ENCODE results near the gene C10orf90. TPM values are rescaled to one million over a fixed set of nuclear protein-coding genes. Genes with fewer than 3 reads are reported as not detected.
A peak's percentile ranks its signal among the peaks of the same experiment; 100 is the strongest.

C10orf90 gene
- total RNA-seq, 2 experiments from 2014 or later: not detected

DNA sequence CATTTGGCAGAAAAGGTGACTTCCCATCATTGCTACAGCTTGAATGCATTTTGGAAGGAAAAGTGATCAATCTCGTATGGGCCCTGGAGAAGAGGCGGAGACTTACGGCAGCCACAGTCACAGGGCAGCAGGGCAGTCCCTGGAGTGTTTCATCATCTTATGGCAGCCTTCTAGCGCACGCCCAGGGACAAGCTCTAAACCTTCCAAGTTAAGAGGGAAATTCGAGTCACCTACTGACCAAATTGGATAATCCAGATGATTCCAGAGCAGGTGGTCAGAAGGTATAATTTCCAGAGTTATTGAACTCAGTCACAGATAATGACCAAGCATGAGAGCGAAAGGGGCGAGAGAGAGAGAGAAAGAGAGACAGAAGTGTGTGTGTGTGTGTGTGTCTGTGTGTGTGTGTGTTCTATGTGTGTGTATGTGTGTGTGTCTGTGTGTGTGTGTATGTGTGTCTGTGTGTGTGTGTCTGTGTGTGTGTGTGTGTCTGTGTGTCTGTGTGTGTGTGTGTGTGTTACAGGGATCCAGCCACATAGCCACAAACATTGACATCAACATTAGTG is 158.5 kb downstream of the C10orf90 start:
- Mint-ChIP-seq H3K4me1 (ENCODE audit: low read depth) (no peaks in the 10 kb centered on the region), H3K9me3 (no peaks in the 10 kb centered on the region), H3K27ac (no peak overlapping the region), H3K36me3 (no peaks in the 10 kb centered on the region), H3K4me3 (no peak overlapping the region), H3K27me3 (no peaks in the 10 kb centered on the region)
- intact Hi-C loops (cut with micrococcal nuclease): no loop called here
- ChIA-PET POLR2A (no interaction called here), CTCF (no interaction called here)
- DNase-seq: no peak

DNA sequence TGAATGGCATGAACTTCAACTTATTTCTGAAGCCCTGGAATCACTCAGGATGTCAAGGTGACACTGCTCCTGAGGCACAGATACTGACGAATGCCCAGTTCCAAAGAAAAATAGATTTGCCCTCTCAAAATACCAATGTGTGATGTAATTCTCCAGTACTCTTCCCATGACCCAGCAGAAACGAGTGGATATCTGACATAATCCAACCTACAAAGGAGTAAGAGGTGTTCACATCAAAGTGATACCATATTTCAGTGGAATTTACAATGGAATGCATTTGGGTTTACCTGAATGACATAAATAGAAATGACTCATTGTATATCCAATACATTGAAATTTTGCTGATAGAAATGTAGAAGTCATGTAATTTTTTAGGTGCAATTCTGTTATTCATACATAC is 161.3 kb downstream of the C10orf90 start:
- Mint-ChIP-seq H3K9me3 (no peaks in the 10 kb centered on the region), H3K4me3 (no peak overlapping the region), H3K27me3 (peaks cover 2% of the 10 kb centered on the region), H3K36me3 (no peaks in the 10 kb centered on the region), H3K27ac (no peak overlapping the region), H3K4me1 (ENCODE audit: low read depth) (no peaks in the 10 kb centered on the region)
- CTCF ChIA-PET: no interaction called here
- no peak for DNase-seq
- POLR2A ChIA-PET: no interaction called here
- intact Hi-C loops (cut with micrococcal nuclease): no loop called here

DNA sequence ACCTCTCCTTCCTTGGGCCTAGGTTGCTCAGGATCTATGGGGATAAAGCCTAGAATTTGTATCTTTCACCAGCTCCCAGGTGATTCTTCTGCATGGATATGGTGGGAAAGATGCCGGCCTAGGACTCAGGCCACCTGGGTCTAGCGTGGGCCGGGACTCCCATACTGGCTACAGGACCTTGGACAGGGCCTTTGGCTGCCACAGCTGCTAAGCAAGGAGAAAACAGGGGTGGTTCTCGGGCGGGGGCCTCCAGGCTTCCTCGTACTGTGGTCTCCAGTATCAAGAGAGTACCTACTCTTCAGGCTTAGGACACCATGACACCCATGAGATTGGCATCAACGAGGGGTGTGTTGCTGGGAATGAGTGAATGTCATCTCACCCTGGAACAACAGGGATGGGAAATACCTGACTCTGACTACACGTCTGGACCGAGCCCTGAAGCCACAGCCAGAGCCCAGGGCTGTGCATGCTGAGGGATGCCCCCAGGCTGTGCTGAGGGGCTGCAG is 161.9 kb downstream of the C10orf90 start:
- Mint-ChIP-seq H3K27ac (no peak overlapping the region), H3K36me3 (no peaks in the 10 kb centered on the region), H3K4me1 (ENCODE audit: low read depth) (no peaks in the 10 kb centered on the region), H3K27me3 (peaks cover 2% of the 10 kb centered on the region), H3K9me3 (no peaks in the 10 kb centered on the region), H3K4me3 (no peak overlapping the region)
- ChIA-PET CTCF (no interaction called here), POLR2A (interaction anchor here (0.6 kb wide), 1 partner anchor 11 kb away, joined by 3 read pairs; no protein-coding TSS in a partner anchor)
- intact Hi-C loops (cut with micrococcal nuclease): no loop called here
- DNase-seq: no peak

DNA sequence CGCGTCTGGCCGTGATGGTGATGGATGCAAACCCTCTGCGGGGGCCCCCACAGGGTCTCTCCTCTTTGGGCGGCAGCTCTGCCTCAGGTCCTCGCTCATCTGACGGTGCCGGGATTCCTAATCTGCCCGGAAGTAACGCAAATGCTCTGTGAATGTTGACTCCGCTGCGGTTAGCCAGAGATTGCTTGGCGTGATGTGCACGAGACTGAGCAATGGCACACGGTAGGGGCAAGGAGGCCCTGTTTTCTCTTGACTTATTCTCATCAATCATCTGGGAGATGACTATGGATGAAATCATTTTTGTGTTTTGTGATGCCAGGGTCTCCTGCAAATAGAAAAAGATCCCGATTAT is 165.8 kb downstream of the C10orf90 start:
- peaks cover 2% of the 10 kb centered on the region for H3K27me3 Mint-ChIP-seq
- no peaks in the 10 kb centered on the region for H3K36me3 Mint-ChIP-seq
- intact Hi-C loops (cut with micrococcal nuclease): no loop called here
- ChIA-PET POLR2A (no interaction called here), CTCF (no interaction called here)
- H3K9me3 Mint-ChIP-seq: no peaks in the 10 kb centered on the region
- H3K4me1 Mint-ChIP-seq (ENCODE audit: low read depth): no peaks in the 10 kb centered on the region
- no peak for DNase-seq
- no peak overlapping the region for H3K4me3 Mint-ChIP-seq
- no peak overlapping the region for H3K27ac Mint-ChIP-seq

DNA sequence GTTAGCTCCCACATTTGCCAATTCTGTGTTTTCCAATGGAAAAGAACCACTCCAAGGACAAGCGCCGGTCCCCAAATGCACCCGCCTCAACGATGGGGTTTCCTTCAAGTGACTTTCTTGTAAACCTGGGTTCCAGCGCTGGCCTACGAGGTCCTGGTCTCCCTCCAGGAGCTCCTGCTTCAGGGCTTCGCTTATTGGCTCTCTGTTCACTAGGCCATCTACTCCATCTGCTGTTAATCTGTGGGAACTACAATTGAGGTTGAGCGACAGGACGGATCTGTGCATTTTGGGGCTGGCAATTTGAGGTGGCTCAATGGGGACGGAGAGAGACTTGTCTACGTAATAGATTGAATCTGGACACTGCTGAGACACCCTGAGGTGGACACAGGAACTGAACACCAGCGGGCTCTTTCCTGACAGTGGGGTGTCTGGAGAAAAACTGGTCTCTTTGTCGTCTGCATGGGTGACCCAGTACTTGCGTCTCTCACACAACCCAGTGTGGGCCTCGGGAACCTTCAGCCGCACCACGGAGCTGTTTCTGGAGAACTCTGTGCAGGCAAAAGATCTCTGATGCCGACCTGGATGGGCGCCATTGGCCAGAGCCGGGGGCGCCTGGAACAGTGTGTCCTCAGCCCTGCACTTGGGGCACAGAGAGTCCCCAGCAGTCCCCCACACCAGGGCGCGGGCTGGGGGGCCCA is 166.3 kb downstream of the C10orf90 start:
- POLR2A ChIA-PET: no interaction called here
- Mint-ChIP-seq H3K36me3 (no peaks in the 10 kb centered on the region), H3K27me3 (peaks cover 2% of the 10 kb centered on the region), H3K27ac (no peak overlapping the region), H3K9me3 (no peaks in the 10 kb centered on the region), H3K4me3 (peak overlapping the region; percentile 3), H3K4me1 (ENCODE audit: low read depth) (no peaks in the 10 kb centered on the region)
- CTCF ChIA-PET: interaction anchor here (1.0 to 1.4 kb wide), 4 partner anchors 18 to 635 kb away, joined by 3 to 10 read pairs (median 4); no protein-coding TSS in a partner anchor
- intact Hi-C loops (cut with micrococcal nuclease): no loop called here
- no peak for DNase-seq

DNA sequence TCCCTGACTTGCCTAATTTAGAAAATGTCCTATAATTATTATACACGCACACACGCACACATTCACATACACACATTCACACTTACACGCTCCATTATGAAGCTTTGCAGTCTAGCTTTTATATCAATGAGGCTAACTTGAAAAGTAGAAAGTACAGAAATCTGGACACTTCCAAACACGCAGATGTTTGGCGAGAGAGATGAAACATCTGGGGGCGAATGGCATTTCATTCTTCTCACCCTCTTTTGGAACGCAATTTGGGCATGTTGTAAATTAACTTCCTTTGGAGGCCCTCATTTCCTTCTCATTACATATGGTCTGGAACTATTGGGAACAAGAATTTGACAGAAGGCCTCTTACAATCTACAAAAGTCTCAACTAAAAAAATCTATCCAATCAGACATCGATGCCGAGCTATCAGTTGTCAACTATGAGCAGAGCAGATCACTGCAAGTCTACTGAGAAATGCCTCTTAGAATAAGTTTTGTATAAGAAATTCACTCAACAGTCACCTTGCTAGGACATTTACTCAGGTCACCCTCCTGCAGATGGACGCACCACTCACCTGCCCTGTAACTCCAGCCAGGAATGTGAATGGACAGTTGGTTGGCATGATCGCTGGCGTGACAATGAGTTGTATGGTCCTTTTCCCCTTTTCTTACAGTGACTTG is 167.0 kb downstream of the C10orf90 start:
- Mint-ChIP-seq H3K27ac (no peak overlapping the region), H3K4me3 (no peak overlapping the region), H3K36me3 (no peaks in the 10 kb centered on the region), H3K27me3 (peaks cover 2% of the 10 kb centered on the region), H3K4me1 (ENCODE audit: low read depth) (no peaks in the 10 kb centered on the region), H3K9me3 (no peaks in the 10 kb centered on the region)
- POLR2A ChIA-PET: no interaction called here
- intact Hi-C loops (cut with micrococcal nuclease): no loop called here
- DNase-seq: no peak
- CTCF ChIA-PET: interaction anchor here (1.0 to 1.4 kb wide), 4 partner anchors 17 to 635 kb away, joined by 3 to 10 read pairs (median 4); no protein-coding TSS in a partner anchor

DNA sequence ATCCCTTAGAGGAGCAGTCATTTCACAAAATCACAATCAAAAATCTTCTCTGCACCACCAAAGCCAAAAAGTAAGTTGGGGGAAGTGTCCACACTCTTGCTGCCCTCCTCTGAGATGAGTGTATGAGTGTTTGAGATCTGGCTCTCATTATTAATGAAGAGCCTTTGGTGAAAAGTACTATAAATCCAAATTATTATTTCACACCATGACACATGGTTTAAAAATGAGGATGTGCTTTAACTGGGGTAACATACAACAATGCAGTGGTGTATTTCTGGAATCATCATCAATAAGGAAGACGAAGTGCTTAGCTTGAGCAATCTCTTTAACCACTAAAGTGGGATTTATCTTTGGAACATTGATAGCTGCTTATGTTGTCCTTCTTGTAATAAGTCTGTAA is 168.1 kb downstream of the C10orf90 start:
- no peaks in the 10 kb centered on the region for H3K9me3 Mint-ChIP-seq
- no peaks in the 10 kb centered on the region for H3K36me3 Mint-ChIP-seq
- no peak overlapping the region for H3K4me3 Mint-ChIP-seq
- no peak overlapping the region for H3K27ac Mint-ChIP-seq
- POLR2A ChIA-PET: no interaction called here
- CTCF ChIA-PET: no interaction called here
- no peak for DNase-seq
- peaks cover 2% of the 10 kb centered on the region for H3K27me3 Mint-ChIP-seq
- intact Hi-C loops (cut with micrococcal nuclease): no loop called here
- no peaks in the 10 kb centered on the region for H3K4me1 Mint-ChIP-seq (ENCODE audit: low read depth)

DNA sequence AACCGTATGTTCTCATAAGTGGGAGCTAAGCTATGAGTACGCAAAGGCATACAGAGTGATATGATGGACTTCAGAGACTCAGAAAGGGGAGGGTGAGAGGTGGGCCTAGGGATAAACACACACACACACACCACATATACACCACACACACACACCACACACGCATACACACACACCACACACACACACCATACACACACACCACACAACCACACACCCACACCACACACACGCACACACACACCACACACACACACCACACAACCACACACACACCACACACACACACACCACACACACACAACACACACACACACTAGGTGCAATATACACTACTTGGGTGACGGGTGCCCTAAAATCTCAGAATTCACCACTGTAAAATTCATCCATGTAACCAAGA is 168.7 kb downstream of the C10orf90 start:
- CTCF ChIA-PET: no interaction called here
- DNase-seq: no peak
- intact Hi-C loops (cut with micrococcal nuclease): no loop called here

DNA sequence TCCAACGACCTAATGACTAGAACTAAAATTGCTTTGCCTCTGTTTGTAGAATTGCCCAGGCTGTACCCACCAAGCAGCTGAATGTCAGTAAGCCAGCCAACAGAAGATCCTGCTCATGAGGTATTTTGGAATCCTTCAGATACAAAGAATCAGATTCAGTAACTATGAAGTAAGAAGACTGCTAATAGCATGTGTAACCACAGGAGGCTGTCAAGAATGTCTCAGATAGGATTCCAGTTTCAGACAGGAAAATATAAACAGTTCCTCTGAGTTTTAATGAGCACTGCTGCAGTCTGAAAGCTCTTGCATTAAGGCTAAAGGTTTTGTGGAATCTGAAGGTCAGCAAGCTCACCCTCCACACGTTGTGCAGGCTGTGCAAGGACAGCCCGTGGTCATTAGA is 169.6 kb downstream of the C10orf90 start:
- CTCF ChIA-PET: no interaction called here
- H3K27ac Mint-ChIP-seq: no peak overlapping the region
- intact Hi-C loops (cut with micrococcal nuclease): no loop called here
- H3K4me3 Mint-ChIP-seq: no peak overlapping the region
- H3K36me3 Mint-ChIP-seq: no peaks in the 10 kb centered on the region
- POLR2A ChIA-PET: no interaction called here
- peaks cover 2% of the 10 kb centered on the region for H3K27me3 Mint-ChIP-seq
- no peak for DNase-seq
- H3K9me3 Mint-ChIP-seq: no peaks in the 10 kb centered on the region
- H3K4me1 Mint-ChIP-seq (ENCODE audit: low read depth): no peaks in the 10 kb centered on the region

More for the DNA sequence above, 168.7 kb downstream of the C10orf90 start:
- POLR2A ChIA-PET: no interaction called here
- Mint-ChIP-seq H3K4me3 (no peak overlapping the region), H3K36me3 (no peaks in the 10 kb centered on the region), H3K9me3 (no peaks in the 10 kb centered on the region), H3K4me1 (ENCODE audit: low read depth) (no peaks in the 10 kb centered on the region), H3K27ac (no peak overlapping the region), H3K27me3 (peaks cover 2% of the 10 kb centered on the region)

DNA sequence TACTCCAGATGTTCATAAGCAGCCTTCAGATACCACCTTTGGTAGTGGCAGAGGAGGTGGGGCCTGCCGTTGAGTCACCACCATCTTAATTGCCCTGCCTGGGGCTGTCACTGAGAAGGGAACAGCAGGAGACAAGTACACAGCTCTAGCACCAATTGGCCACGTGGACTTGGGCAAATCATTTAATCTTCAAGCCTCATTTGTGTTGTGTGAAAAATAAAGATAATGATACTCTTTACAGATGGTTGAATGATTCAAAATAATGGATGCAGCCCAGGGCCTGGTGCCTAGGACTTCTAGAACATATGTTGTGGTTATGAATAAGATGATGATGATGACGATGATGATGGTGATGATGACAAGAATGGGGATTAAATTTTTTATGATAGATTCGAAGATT is 170.3 kb downstream of the C10orf90 start:
- DNase-seq: no peak
- intact Hi-C loops (cut with micrococcal nuclease): no loop called here
- Mint-ChIP-seq H3K27me3 (peaks cover 2% of the 10 kb centered on the region), H3K4me3 (no peak overlapping the region), H3K4me1 (ENCODE audit: low read depth) (no peaks in the 10 kb centered on the region), H3K36me3 (no peaks in the 10 kb centered on the region), H3K9me3 (no peaks in the 10 kb centered on the region), H3K27ac (no peak overlapping the region)
- CTCF ChIA-PET: no interaction called here
- POLR2A ChIA-PET: no interaction called here

DNA sequence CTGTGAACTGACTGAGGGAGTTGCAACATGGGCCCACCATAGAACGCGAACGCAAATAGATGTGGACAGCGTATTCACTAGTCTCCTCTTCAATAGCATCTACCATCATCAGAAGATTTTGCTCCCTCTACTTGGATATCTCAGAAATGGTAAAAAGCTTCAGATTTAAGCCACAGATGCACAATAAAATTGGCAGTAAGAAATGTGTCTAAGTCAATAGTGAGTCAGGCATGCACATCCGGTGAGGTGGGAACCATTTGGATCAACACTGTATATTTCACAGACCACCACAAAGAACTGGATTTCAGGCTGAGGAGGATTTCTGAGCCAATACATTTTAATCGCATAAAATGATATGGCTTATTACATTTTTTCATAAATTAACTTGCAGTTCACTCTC is 170.7 kb downstream of the C10orf90 start:
- Mint-ChIP-seq H3K4me1 (ENCODE audit: low read depth) (no peaks in the 10 kb centered on the region), H3K27ac (no peak overlapping the region), H3K9me3 (no peaks in the 10 kb centered on the region), H3K4me3 (no peak overlapping the region), H3K36me3 (no peaks in the 10 kb centered on the region), H3K27me3 (peaks cover under 1% of the 10 kb centered on the region)
- intact Hi-C loops (cut with micrococcal nuclease): no loop called here
- POLR2A ChIA-PET: no interaction called here
- no peak for DNase-seq
- CTCF ChIA-PET: no interaction called here

DNA sequence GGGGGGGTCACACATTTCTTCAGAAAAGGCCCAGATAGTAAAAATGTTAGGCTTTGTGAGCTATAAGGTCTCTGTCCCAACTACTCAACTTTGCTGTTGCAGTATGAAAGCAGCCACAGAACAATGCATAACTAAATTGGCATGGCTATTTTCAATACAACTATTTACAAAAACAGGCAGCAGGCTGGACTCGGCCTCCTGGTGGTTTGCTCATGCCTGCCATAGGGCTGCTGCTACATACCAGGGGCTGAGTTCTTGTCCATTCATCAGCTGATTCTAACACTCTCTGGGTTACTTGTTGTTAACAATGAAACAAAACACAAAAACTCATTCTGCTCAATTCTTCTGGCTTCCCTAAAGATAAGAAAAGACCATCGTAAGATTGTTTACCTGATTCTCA is 172.8 kb downstream of the C10orf90 start:
- CTCF ChIA-PET: no interaction called here
- Mint-ChIP-seq H3K4me1 (ENCODE audit: low read depth) (no peaks in the 10 kb centered on the region), H3K36me3 (no peaks in the 10 kb centered on the region), H3K9me3 (no peaks in the 10 kb centered on the region), H3K27ac (no peak overlapping the region), H3K4me3 (no peak overlapping the region), H3K27me3 (no peaks in the 10 kb centered on the region)
- POLR2A ChIA-PET: no interaction called here
- intact Hi-C loops (cut with micrococcal nuclease): no loop called here
- DNase-seq: no peak
